MM.1S (cell line): Measurements from ENCODE around the gene ODF2.

Source experiments
- CTCF ChIP-seq: fragments of 300-600 bp; sonication (generic); IDR thresholded peaks from 2 replicates; pipeline ENCODE4 v1.5.1; 2016; ENCODE audit warnings: antibody characterized with exemption, low read length, mixed read lengths
- EZH2 ChIP-seq: fragments of 300-600 bp; sonication (generic); optimal IDR thresholded peaks from 2 replicates; pipeline ENCODE3; 2017; ENCODE audit warnings: low read depth, mild to moderate bottlenecking, antibody characterized with exemption, low read length, mixed read lengths

- no peak for TF ChIP-seq EZH2
- no peak for TF ChIP-seq CTCF
Observed at GRCh38 chr9:128408963-128409431, 46.8 kb upstream of the ODF2 start.
